LoVo (cell line): Measurements from ENCODE around the gene AACS.
"Not testable (repeated sequence)": the region's sequence is repeated elsewhere in the genome, so short reads cannot be mapped to it uniquely, and the experiment has no call there.

ENCODE experiments used
- DNase-seq: peaks from one replicate; pipeline ENCODE4 v3.0.0-alpha.2; 2016; ENCODE audit warnings: low spot score

The AACS gene

DNA sequence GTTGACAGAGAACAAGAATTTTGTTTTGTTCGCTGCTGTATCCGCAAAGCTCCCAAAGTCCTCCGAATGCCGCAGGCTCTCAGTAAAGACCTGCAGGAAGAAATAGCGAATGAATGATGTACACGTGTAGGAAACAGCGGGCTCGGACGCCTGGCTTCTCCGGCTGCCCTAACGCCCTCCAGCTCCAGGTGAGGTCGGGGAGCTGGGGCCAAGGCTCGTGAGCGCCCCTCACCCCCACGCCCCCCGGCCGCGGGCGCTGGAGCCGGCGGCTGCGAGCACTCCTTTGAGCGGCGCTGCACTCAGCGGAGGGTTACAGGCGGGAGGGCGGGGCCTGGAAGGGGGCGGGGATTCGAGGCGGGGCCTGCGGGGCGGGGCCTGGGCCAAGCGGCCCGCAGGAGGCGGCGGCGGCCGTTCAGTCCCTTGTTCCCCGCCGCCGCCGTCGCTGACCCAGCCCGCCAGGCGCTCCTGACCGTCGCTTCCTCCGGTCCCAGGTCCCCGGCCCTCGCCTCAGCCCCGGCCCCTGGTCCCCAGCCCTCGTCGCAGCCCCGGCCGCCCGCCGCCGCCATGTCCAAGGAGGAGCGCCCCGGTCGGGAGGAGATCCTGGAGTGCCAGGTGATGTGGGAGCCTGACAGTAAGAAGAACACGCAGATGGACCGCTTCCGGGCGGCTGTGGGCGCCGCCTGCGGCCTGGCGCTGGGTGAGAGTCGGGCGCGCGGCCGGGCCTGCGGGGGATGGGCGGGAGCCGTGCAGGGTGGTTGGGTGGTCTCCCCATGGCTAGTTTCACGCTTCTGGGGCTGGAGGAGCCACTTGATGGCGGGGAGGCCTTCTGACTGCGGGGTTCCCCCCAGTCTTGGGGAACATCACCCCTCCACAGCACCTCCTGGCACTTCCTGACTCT is at the start of gene AACS:
Gene AACS, plus strand, starts transcription at position 415 of the 898 bp plus-strand sequence. Its CDS starts 150 bp downstream, at position 565.
- DNase-seq: peak; percentile 86

DNA sequence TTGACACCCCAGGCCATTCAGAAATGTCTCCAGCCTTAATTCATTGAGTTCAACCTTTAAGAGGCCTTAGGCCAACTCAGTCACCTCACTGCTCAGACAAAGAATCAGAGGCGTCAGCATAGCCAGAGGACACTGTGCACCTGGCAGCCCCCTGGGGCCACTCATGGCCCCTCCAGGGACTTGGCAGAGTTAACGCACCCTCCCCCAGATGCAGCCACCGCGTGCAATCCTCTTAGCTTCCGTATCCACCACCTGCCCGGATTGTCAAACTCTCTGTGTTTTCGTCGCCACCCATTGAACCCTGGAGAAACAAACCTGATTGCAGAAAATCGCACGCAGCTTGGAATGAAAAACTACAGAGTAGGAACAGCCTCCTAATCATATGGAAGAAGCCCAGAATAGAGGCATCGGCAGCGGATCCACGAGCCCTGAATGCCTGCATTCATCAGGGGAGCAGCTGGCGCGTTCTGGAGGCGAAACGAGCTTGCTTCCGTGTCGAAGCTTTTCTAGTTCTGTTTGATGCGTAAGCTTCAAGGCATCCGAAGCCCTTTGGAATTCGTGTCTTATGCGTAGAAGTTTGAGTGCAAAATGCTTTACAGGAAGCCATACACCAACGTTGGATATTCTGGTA is 49.4 kb upstream of the AACS start:
- DNase-seq: no peak

- no peak for DNase-seq
These were observed 47.4 kb upstream of the AACS start for GRCh38 chr12:125017801-125018200.

DNA sequence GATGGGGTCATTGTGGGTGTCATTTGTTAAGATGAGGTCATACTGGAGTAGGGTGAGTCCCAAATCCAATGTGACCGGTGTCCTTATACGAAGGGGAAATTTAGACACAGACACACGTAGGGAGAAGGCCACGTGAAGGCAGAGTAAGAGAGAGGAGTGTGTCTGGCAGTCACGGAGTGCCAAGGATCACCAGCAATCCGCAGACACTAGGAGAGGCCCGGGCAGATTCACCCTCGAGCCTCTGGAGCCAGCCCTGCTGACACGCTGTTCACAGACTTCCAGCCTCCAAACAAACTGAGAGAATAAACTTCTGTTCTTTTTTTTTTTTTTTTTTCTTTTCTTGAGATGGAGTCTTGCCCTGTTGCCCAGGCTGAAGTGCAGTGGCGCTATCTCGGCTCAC is 46.9 kb upstream of the AACS start:
- no peak for DNase-seq

DNA sequence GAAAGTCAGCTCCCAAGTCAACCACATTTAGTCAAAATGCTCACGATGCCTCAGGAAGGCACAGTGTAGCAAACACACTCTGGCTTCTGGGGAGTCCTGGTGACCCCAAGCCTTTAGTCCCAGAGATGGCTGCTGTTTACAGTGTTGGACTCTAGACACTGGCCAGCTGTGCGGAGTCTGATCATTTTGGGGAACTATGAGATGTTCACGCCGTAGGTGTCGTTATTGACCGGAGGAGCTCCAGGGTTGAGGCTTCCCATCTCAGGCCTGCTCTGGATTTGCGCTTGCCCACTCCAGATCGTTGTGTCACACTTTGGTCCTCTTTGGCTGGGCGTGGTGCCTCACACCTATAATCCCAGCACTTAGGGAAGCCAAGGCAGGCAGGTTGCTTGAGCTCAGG is 44.1 kb upstream of the AACS start:
- no peak for DNase-seq

GRCh38 chr12:125021771-125022170 is 43.5 kb upstream of the AACS start:
- no peak for DNase-seq

DNA sequence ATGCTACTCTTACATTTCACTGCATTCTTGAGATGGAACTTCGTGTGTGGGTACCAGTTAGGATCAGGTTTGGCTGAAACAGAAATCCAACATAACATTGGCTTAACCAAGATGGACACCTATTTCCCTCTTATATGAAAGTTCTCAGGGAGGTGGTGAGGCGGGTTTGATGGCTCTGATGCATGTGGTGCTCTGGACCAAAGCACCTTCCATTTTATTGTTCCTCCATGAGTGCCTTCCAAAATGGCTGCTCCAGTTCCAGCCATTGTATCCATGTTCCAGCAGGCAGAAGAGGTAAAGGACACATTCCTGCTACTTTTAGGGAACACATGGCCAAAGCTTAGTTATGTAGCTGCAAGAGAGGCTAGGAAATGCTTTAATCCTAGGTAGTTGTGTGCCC is 42.2 kb upstream of the AACS start:
- no peak for DNase-seq

- no peak for DNase-seq
These were observed 40.2 kb upstream of the AACS start for GRCh38 chr12:125024949-125025563.

- DNase-seq: no peak
These were observed 39.5 kb upstream of the AACS start for GRCh38 chr12:125025606-125026235.

GRCh38 chr12:125028106-125028505 is 37.1 kb upstream of the AACS start:
- no peak for DNase-seq

DNA sequence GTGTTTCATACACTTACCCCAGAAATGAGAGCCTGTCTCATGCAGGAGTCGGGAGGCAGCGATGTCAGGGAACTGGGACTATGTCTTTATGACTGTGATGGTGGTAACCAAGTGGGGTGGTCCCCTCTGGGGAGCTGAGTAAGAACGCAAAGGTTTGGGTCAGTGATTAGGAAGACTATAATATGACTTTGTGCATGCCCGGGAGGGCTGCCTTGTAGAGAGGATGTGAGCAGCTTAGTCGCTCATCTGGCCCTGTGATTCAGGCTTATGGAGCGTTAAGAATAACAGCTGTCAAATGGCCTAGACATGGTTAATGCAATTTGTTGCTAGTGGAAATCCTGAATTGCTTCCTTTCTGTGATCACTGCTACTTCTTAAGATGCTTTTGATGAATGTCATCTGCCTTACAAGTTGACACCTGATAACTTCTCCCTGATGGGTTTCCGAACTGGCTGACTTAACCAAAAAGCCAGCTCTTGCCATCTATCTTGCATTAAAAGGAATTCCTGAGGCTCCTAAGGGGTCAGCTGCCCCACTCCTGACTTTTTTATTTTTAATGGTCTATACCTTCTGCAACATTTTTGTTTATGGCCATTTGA is 35.4 kb upstream of the AACS start:
- no peak for DNase-seq

DNA sequence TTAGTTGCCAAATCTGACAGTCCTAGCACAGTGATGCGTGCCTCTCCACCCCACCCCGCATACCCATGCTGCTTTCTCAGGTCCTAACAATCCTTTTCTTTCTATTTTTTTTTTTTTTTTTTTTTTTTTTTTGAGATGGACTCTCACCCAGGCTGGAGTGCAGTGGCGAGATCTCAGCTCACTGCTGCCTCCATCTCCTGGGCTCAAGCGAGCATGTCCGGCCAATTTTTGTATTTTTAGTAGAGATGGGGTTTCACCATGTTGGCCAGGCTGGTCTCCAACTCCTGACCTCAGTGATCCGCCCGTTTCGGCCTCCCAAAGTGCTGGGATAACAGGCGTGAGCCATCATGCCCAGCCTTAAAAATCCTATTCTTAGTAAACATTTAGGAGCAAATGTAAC is 33.8 kb upstream of the AACS start:
- DNase-seq: not testable (repeated sequence)

GRCh38 chr12:125032466-125033152 is 32.6 kb upstream of the AACS start:
- DNase-seq: no peak

GRCh38 chr12:125033288-125033687 is 31.9 kb upstream of the AACS start:
- no peak for DNase-seq

GRCh38 chr12:125038976-125039625 is 26.1 kb upstream of the AACS start:
- no peak for DNase-seq

- no peak for DNase-seq
These were observed 16.2 kb upstream of the AACS start for GRCh38 chr12:125049093-125049458.

GRCh38 chr12:125050446-125050845 is 14.8 kb upstream of the AACS start:
- DNase-seq: no peak

- DNase-seq: no peak
These were observed 14.4 kb upstream of the AACS start for GRCh38 chr12:125050868-125051267.

- DNase-seq: no peak
These were observed 11.4 kb upstream of the AACS start for GRCh38 chr12:125053821-125054220.

DNA sequence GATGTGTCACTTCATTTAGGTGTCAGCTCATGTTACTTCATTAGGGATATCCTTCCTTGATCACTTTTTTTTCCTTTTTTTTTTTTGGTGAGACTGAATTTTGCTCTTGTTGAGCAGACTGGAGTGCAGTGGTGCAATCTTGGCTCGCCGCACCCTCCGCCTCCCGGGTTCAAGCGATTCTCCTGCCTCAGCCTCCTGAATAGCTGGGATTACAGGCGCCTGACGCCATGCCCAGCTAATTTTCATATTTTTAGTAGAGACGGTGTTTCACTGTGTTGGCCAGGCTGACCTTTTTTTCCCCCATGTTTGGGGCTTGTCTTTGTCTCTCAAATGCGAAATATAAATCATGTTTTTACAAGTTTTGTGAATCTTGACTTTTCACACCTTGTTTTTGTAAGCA is 9.6 kb upstream of the AACS start:
- DNase-seq: no peak

GRCh38 chr12:125056306-125056705 is 8.9 kb upstream of the AACS start:
- DNase-seq: no peak
